K562 (cell line): ENCODE measurements around the gene SERPING1. TPM values are rescaled to one million over a fixed set of nuclear protein-coding genes. Genes with fewer than 3 reads are reported as not detected.

ENCODE experiments used
- ATAC-seq: fragments of 200-7000 bp; cut with Tn5 transposase; 3 replicates; pipeline ENCODE4 v1.9.1; 2020; ENCODE audit warnings: moderate library complexity
- BruUV-seq: library from RNA; stranded (reverse); fragments of 400-500 nt; replicated peaks from 2 replicates; lab custom pipeline; 2021; lab: Mats Ljungman, UMichigan
- CTCF ChIA-PET: fragments of 300-600 bp; formaldehyde crosslinking; extraction: SDS; loops from one replicate; lab custom pipeline; 2021; ENCODE audit warnings: low intra/inter-chr PET ratio; lab: Yijun Ruan, JAX
- POLR2A ChIA-PET: fragments of 300-600, 350-650 bp; sonication (Branson Sonifier 250); formaldehyde crosslinking; extraction: SDS; loops from one replicate; lab custom pipeline; 2021; ENCODE audit warnings: antibody characterized with exemption, inconsistent platforms; lab: Yijun Ruan, JAX
- DNase-seq, 4 experiments: peaks; one replicate each; pipeline versions ENCODE4 v3.0.0 to v3.0.0-alpha.2; 2011 to 2018; ENCODE audit warnings: low spot score in 3 of 4, mixed read lengths in 3 of 4; ENCODE audit errors: extremely low read depth in 1 of 4
- FAIRE-seq: peaks from 2 replicates; lab custom pipeline; 2011; peaks lifted over from hg19 to GRCh38; lab: Jason Lieb, UNC
- H2AFZ ChIP-seq: 2 replicates; pipeline ENCODE4 v1.6.0; 2011; ENCODE audit warnings: low read depth, low read length, control low read depth, inconsistent platforms
- H3K27ac ChIP-seq: fragments of 200-600 bp; 3 replicates; pipeline ENCODE4 v1.8.0; 2011; ENCODE audit warnings: low read depth, mild to moderate bottlenecking, control low read depth, inconsistent platforms, low read length, moderate library complexity, mixed read lengths; ENCODE audit errors: extremely low read depth
- H3K27me3 ChIP-seq, 2 experiments: fragments of 300-600 bp in 1 of 2; 2 replicates in 1 of 2; 3 replicates in 1 of 2; pipeline versions ENCODE4 v1.6.0 to v1.8.0; 2011; ENCODE audit warnings: inconsistent platforms in 2 of 2, low read length in 2 of 2, mild to moderate bottlenecking in 1 of 2, mixed read lengths in 1 of 2, moderate library complexity in 1 of 2; ENCODE audit not compliant: control insufficient read depth in 2 of 2, insufficient read depth in 2 of 2
- H3K36me3 ChIP-seq: fragments of 300-600 bp; 3 replicates; pipeline ENCODE4 v1.8.0; 2011; ENCODE audit warnings: mild to moderate bottlenecking, low read length, inconsistent platforms; ENCODE audit not compliant: control insufficient read depth, insufficient read depth
- H3K4me1 ChIP-seq, 2 experiments: fragments of 200-600 bp in 1 of 2; replicated peaks in 1 of 2; 2 replicates in 1 of 2; 3 replicates in 1 of 2; pipeline versions ENCODE4 v1.5.1 to v1.8.0; 2011; ENCODE audit warnings: inconsistent platforms in 2 of 2, low read length in 2 of 2, mild to moderate bottlenecking in 1 of 2, mixed read lengths in 1 of 2, moderate library complexity in 1 of 2; ENCODE audit not compliant: control insufficient read depth in 2 of 2, insufficient read depth in 2 of 2
- H3K4me2 ChIP-seq: 2 replicates; pipeline ENCODE4 v1.6.1; 2011; ENCODE audit warnings: low read length, control low read depth, inconsistent platforms, mixed read lengths; ENCODE audit not compliant: insufficient read depth
- H3K4me3 ChIP-seq: fragments of 200-600 bp; sonication (generic), shearing (Covaris generic); 2 replicates; pipeline ENCODE4 v1.5.1; 2016; ENCODE audit warnings: control low read depth, inconsistent platforms
- H3K79me2 ChIP-seq: fragments of 200-600 bp; 3 replicates; pipeline ENCODE4 v1.8.0; 2011; ENCODE audit warnings: low read length, inconsistent platforms; ENCODE audit not compliant: control insufficient read depth, insufficient read depth
- H3K9ac ChIP-seq, 2 experiments: 2 replicates each; pipeline versions ENCODE4 v1.6.0 to v1.6.1; 2011; ENCODE audit warnings: low read depth in 2 of 2, low read length in 2 of 2, control low read depth in 1 of 2, inconsistent platforms in 1 of 2, mild to moderate bottlenecking in 1 of 2, mixed read lengths in 1 of 2; ENCODE audit not compliant: insufficient read depth in 1 of 2
- H3K9me1 ChIP-seq: one replicate; pipeline ENCODE4 v1.6.0; 2011; ENCODE audit warnings: inconsistent platforms, mild to moderate bottlenecking, low read length, moderate library complexity; ENCODE audit not compliant: control insufficient read depth, insufficient read depth
- H3K9me3 ChIP-seq: replicated peaks from 2 replicates; pipeline ENCODE4 v1.5.1; 2011; ENCODE audit warnings: low read depth, low read length, inconsistent platforms; ENCODE audit not compliant: control insufficient read depth, insufficient read depth
- H4K20me1 ChIP-seq: replicated peaks from 2 replicates; pipeline ENCODE4 v1.6.1; 2011; ENCODE audit warnings: low read length, inconsistent platforms, mixed read lengths; ENCODE audit not compliant: control insufficient read depth, insufficient read depth
- BHLHE40 ChIP-seq: IDR thresholded peaks from 2 replicates; pipeline ENCODE4 v1.6.1; 2011; ENCODE audit warnings: low read length, improper control_type of control experiment
- CXXC5 ChIP-seq: fragments of 250-450 bp; sonication (Bioruptor Pico); IDR thresholded peaks from 2 replicates; pipeline ENCODE4 v1.8.0; 2022; ENCODE audit warnings: inconsistent platforms, mild to moderate bottlenecking, moderate library complexity
- ELF1 ChIP-seq: fragments of 200-800 bp; sonication (Bioruptor generic); IDR thresholded peaks from 2 replicates; pipeline ENCODE4 v1.6.1; 2016; ENCODE audit warnings: missing genetic modification characterization, missing compliant biosample characterization
- ELF4 ChIP-seq: fragments of 450-650 bp; formaldehyde crosslinking; IDR thresholded peaks from 2 replicates; pipeline ENCODE4 v1.4.0; 2022; ENCODE audit warnings: missing genetic modification characterization
- ETV1 ChIP-seq: fragments of 450-650 bp; conservative IDR thresholded peaks from 2 replicates; pipeline ENCODE4 v1.6.1; 2016; ENCODE audit warnings: missing genetic modification characterization, control low read depth, low read depth, missing compliant biosample characterization
- L3MBTL2 ChIP-seq: fragments of 450-650 bp; IDR thresholded peaks from 2 replicates; pipeline ENCODE4 v1.6.1; 2016; ENCODE audit warnings: mild to moderate bottlenecking, moderate library complexity
- LARP7 ChIP-seq: fragments of 450-650 bp; IDR thresholded peaks from 2 replicates; pipeline ENCODE4 v1.6.1; 2016
- MYC ChIP-seq, 2 experiments: fragments of 250-450 bp in 1 of 2; sonication (Bioruptor Pico) in 1 of 2; IDR thresholded peaks; 2 replicates each; pipeline versions ENCODE4 v1.5.1 to v1.6.1; 2012 to 2021; ENCODE audit warnings: low read depth in 2 of 2, borderline replicate concordance in 1 of 2, improper control_type of control experiment in 1 of 2, low read length in 1 of 2, mild to moderate bottlenecking in 1 of 2, moderate library complexity in 1 of 2
- NCOR1 ChIP-seq: fragments of 450-650 bp; IDR thresholded peaks from 2 replicates; pipeline ENCODE4 v1.6.1; 2016; ENCODE audit warnings: mild to moderate bottlenecking, moderate library complexity
- ZNF175 ChIP-seq: fragments of 200-800 bp; sonication (Bioruptor generic); IDR thresholded peaks from 2 replicates; pipeline ENCODE4 v1.6.1; 2016; ENCODE audit warnings: low read depth, mild to moderate bottlenecking, missing genetic modification characterization, missing compliant biosample characterization
- ZNF766 ChIP-seq: fragments of 200-800 bp; sonication (Bioruptor generic); conservative IDR thresholded peaks from 2 replicates; pipeline ENCODE4 v1.6.1; 2016; ENCODE audit warnings: missing genetic modification characterization, missing compliant biosample characterization
- WGBS: fragments of 100-300 bp; shearing (Covaris generic); methylation state at CpG from one replicate; pipeline ENCODE4 v1.1.6; 2016; ENCODE audit warnings: low coverage, mixed read lengths; ENCODE audit not compliant: insufficient coverage; ENCODE audit errors: missing lambda C conversion rate; 5-methylcytosine and 5-hydroxymethylcytosine counted together
- in situ Hi-C: fragments of 300-500 bp; cut with MboI; formaldehyde crosslinking; loops from 4 replicates; pipeline ENCODE4 v1.15.0; 2018; ENCODE audit warnings: inconsistent platforms, mixed read lengths
- intact Hi-C: fragments of 100-400 bp; cut with micrococcal nuclease; formaldehyde crosslinking; loops from 2 replicates; pipeline ENCODE4 v1.14.2; 2022
- polyA plus RNA-seq, 8 experiments: library from polyadenylated mRNA; depleted of rRNA in 4 of 8; stranded (reverse) in 5 of 8; unstranded in 3 of 8; fragments of >200 nt; fragmentation: Nextera tagmentation in 2 of 8; fragmentation: Illumina TruSeq in 1 of 8; extraction: Ambion mirVana in 2 of 8; extraction: Trizol in 1 of 8; gene quantifications; 2 replicates each; pipeline versions ENCODE4 v1.2.1 to v1.2.3, GENCODE V29; 2011 to 2014; ENCODE audit warnings: inconsistent platforms in 1 of 8, missing spikeins in 1 of 8
- total RNA-seq, 7 experiments: library from RNA; depleted of rRNA in 6 of 7; stranded (reverse); fragments of >200 nt in 6 of 7; fragmentation: Illumina TruSeq in 2 of 7; extraction: Trizol in 2 of 7; gene quantifications; 2 replicates each; pipeline versions ENCODE4 v1.2.1 to v1.2.3, GENCODE V29; 2011 to 2021; ENCODE audit warnings: low replicate concordance in 1 of 7

The SERPING1 gene
- total and polyA plus RNA-seq, 9 of the 15 experiments (the other 6 are each of a cell fraction or from before 2014, with no cell fraction given), result 0.10 to 1.00 (median 0.21) TPM; not detected in 2

- no peak overlapping the region for H3K9ac ChIP-seq
- H3K4me2 ChIP-seq, result no peak overlapping the region
- H2AFZ ChIP-seq, result no peak overlapping the region
- ATAC-seq, result no peak
- 28% methylated on average over 3 of the region's 3 CpGs for WGBS
- no peaks in the 10 kb centered on the region for H3K79me2 ChIP-seq
- CTCF ChIA-PET, result interaction anchor here (0.7 to 1.0 kb wide), 2 partner anchors 75 to 113 kb away, joined by 3 to 4 read pairs; partner anchors contain the start of gene TIMM10
- FAIRE-seq, result no peak
- BruUV-seq, result no TSS peak
- H3K9me1 ChIP-seq, result no peaks in the 10 kb centered on the region
- H3K4me3 ChIP-seq, result no peak overlapping the region
- peaks cover 25 to 30% of the 10 kb centered on the region in 2 experiments for H3K4me1 ChIP-seq
- no peaks in the 10 kb centered on the region for H3K36me3 ChIP-seq
- in situ Hi-C loops, result loop anchor here (5.0 to 10.0 kb wide), 3 partner anchors 77 to 302 kb away; partner anchors contain the start of gene UBE2L6
- DNase-seq, result no peak
- intact Hi-C loops, result loop anchor here (2.0 kb wide), 1 partner anchor 299 kb away; no protein-coding TSS in a partner anchor
- POLR2A ChIA-PET, result no interaction called here
- peak; percentile 66; the same call in 1 of the 2 replicates for TF ChIP-seq ELF1 (tag)
- no peak for TF ChIP-seq LARP7
- 0 out of 2 replicates have a peak, but pooled peaks have one; percentile 19 for TF ChIP-seq CXXC5
- peak; percentile 64 for TF ChIP-seq MYC (IDR thresholded peaks at IDR 0.05; ENCODE audit: low read depth, low read length)
- no peak for TF ChIP-seq MYC (CRISPR knock-in tag; IDR thresholded peaks at IDR 0.05; ENCODE audit: borderline replicate concordance, low read depth)
- 0 out of 2 replicates have a peak, but pooled peaks have one; percentile 32 for TF ChIP-seq ZNF766
- 0 out of 2 replicates have a peak, but pooled peaks have one; percentile 13 for TF ChIP-seq ELF4 (CRISPR knock-in tag)
- TF ChIP-seq L3MBTL2, result peak; percentile 68
- no peak for TF ChIP-seq NCOR1
- 0 out of 2 replicates have a peak, but pooled peaks have one; percentile 8 for TF ChIP-seq ETV1 (tag)
- TF ChIP-seq BHLHE40, result no peak
- TF ChIP-seq ZNF175 (CRISPR knock-in tag), result peak; percentile 53
- peaks cover 0 to 15% of the 10 kb centered on the region in 2 experiments; a peak in 2 of 5 replicates for H3K27me3 ChIP-seq
- no peaks in the 10 kb centered on the region for H3K9me3 ChIP-seq
- H3K27ac ChIP-seq, result no peak overlapping the region
- no peaks in the 10 kb centered on the region; the same call in 1 of the 2 replicates for H4K20me1 ChIP-seq
These were observed 46.3 kb downstream of the SERPING1 start for GRCh38 chr11:57643802-57644201.
